GM13977 (cell line): ENCODE results near the gene COL4A5.

Experiments used
- DNase-seq: peaks from one replicate; pipeline ENCODE4 v3.0.0; 2012; ENCODE audit warnings: low spot score
- CTCF ChIP-seq: IDR thresholded peaks from 2 replicates; pipeline ENCODE4 v1.5.1; 2012; ENCODE audit warnings: mild to moderate bottlenecking, control low read depth; ENCODE audit not compliant: insufficient read depth; ENCODE audit errors: extremely low read depth, missing control alignments
- in situ Hi-C: fragments of 300-500 bp; cut with MboI; formaldehyde crosslinking; loops from one replicate; pipeline ENCODE4 v1.12.0; 2022; ENCODE audit warnings: low sequenced_read_pairs, low pct_unique_long_range_greater_than_20kb, mixed read lengths, inconsistent platforms; ENCODE audit not compliant: unreplicated experiment

The COL4A5 gene

DNA sequence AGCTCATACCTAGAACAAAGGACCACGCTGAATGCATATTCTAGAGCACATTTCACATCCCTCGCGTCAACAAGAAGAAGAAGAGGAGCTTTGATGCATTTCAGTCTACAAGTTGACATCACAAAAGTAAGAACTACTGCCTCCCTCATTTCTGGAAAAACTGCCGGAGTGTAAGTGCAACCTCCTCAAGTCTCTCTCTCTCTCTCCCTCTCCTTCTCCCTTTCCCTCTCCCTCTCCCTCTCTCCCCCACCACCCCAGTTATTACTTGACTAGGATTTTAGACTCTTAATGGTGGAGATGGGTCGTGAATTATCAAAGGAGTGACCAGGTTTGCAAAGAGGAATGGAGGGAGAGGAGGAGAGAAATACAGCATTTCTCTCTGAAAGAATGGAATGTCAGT is 298.1 kb downstream of the COL4A5 start:
- TF ChIP-seq CTCF: no peak
- in situ Hi-C loops: no loop called here
- DNase-seq: no peak

- TF ChIP-seq CTCF: no peak
- in situ Hi-C loops: no loop called here
- DNase-seq: no peak
These were observed 300.7 kb downstream of the COL4A5 start for GRCh38 chrX:108740299-108740774.
